GM21423 (cell line): ENCODE results near the gene DYNLT3.

Source experiments
- ATAC-seq: cut with Tn5 transposase; IDR thresholded peaks from one replicate; pipeline ENCODE4 v1.9.1; 2021; ENCODE audit warnings: mild to moderate bottlenecking, moderate library complexity; ENCODE audit not compliant: unreplicated experiment

Gene DYNLT3

GRCh38 chrX:37846141-37846540, 1.2 kb downstream of the DYNLT3 start:
- no peak for ATAC-seq

- ATAC-seq = no peak
These were observed 2.7 kb downstream of the DYNLT3 start for GRCh38 chrX:37844622-37845021.

GRCh38 chrX:37840931-37841330, 6.4 kb downstream of the DYNLT3 start:
- no peak for ATAC-seq

- no peak for ATAC-seq
These were observed 12.4 kb downstream of the DYNLT3 start for GRCh38 chrX:37834937-37835336.

GRCh38 chrX:37830371-37830770, 17.0 kb downstream of the DYNLT3 start:
- no peak for ATAC-seq

GRCh38 chrX:37829721-37830120, 17.6 kb downstream of the DYNLT3 start:
- ATAC-seq = no peak

- ATAC-seq = no peak
These were observed 22.0 kb downstream of the DYNLT3 start for GRCh38 chrX:37825215-37825842.

- ATAC-seq = no peak
These were observed 22.7 kb downstream of the DYNLT3 start for GRCh38 chrX:37824491-37825214.

- ATAC-seq = no peak
These were observed 26.7 kb downstream of the DYNLT3 start for GRCh38 chrX:37820646-37821045.

- ATAC-seq = peak; percentile 62
These were observed 29.3 kb downstream of the DYNLT3 start for GRCh38 chrX:37818031-37818430.

- peak; percentile 51 for ATAC-seq
These were observed 29.8 kb downstream of the DYNLT3 start for GRCh38 chrX:37817579-37817978.

GRCh38 chrX:37817176-37817575, 30.2 kb downstream of the DYNLT3 start:
- ATAC-seq = no peak

- no peak for ATAC-seq
These were observed 30.6 kb downstream of the DYNLT3 start for GRCh38 chrX:37816766-37817165.

GRCh38 chrX:37815366-37815765, 32.0 kb downstream of the DYNLT3 start:
- no peak for ATAC-seq

- ATAC-seq = no peak
These were observed 33.8 kb downstream of the DYNLT3 start for GRCh38 chrX:37813570-37813969.

GRCh38 chrX:37812110-37812509, 35.3 kb downstream of the DYNLT3 start:
- ATAC-seq = no peak

GRCh38 chrX:37809970-37810369, 37.4 kb downstream of the DYNLT3 start:
- no peak for ATAC-seq

- no peak for ATAC-seq
These were observed 44.3 kb downstream of the DYNLT3 start for GRCh38 chrX:37803057-37803456.

GRCh38 chrX:37802028-37802427, 45.3 kb downstream of the DYNLT3 start:
- ATAC-seq = no peak

GRCh38 chrX:37800717-37801116, 46.7 kb downstream of the DYNLT3 start:
- ATAC-seq = no peak

GRCh38 chrX:37799936-37800335, 47.4 kb downstream of the DYNLT3 start:
- ATAC-seq = no peak

GRCh38 chrX:37796805-37797204, 50.6 kb downstream of the DYNLT3 start:
- ATAC-seq = peak; percentile 84

- no peak for ATAC-seq
These were observed 51.1 kb downstream of the DYNLT3 start for GRCh38 chrX:37796310-37796709.
